ENCODE data around the gene MAP2. TPM values are rescaled to one million over a fixed set of nuclear protein-coding genes. Genes with fewer than 3 reads are reported as not detected.

Gene MAP2
- total and polyA plus RNA-seq, 10 of the 15 experiments (the other 5 are each of a cell fraction or from before 2014, with no cell fraction given), result 0.01 TPM; not detected in 9

GRCh38 chr2:209772290-209772685 is 348.4 kb downstream of the MAP2 start:
- POLR2A ChIA-PET, result no interaction called here
- no peak for DNase-seq (ENCODE audit: low read depth, low spot score)
- intact Hi-C loops (cut with micrococcal nuclease; ENCODE audit: unreplicated experiment), result no loop called here
- Histone ChIP-seq H3K4me2 (ENCODE audit: control insufficient read depth, insufficient read depth) (no peak overlapping the region), H3K4me3 (no peak overlapping the region), H3K27ac (ENCODE audit: control insufficient read depth, insufficient read depth) (no peak overlapping the region), H3K79me2 (ENCODE audit: control insufficient read depth, insufficient read depth, low read length) (no peaks in the 10 kb centered on the region), H3K9me3 (replicated peaks; ENCODE audit: control insufficient read depth, insufficient read depth, low read length) (no peaks in the 10 kb centered on the region), H4K20me1 (ENCODE audit: control insufficient read depth, insufficient read depth) (no peaks in the 10 kb centered on the region), H3K36me3 (ENCODE audit: control insufficient read depth in 2 of 2, insufficient read depth in 2 of 2, low read length in 1 of 2) (no peaks in the 10 kb centered on the region), H3K4me1 (ENCODE audit: control insufficient read depth, insufficient read depth, low read length) (no peaks in the 10 kb centered on the region), H2AFZ (ENCODE audit: control insufficient read depth, low read depth, low read length) (no peak overlapping the region), H3K27me3 (replicated peaks in 1 of 2; ENCODE audit: control insufficient read depth in 2 of 2, insufficient read depth in 2 of 2, low read length in 1 of 2) (peaks cover 0 to 2% of the 10 kb centered on the region in 2 experiments; a peak in 1 of 4 replicates), H3K9ac (ENCODE audit: control insufficient read depth, insufficient read depth, low read length) (no peak overlapping the region)
- ATAC-seq, result no peak
- no TSS peak for BruUV-seq (replicated peaks)
- in situ Hi-C loops (cut with MboI), result no loop called here
- CTCF ChIA-PET, result no interaction called here
- no peak for FAIRE-seq
- TF ChIP-seq CEBPB (IDR thresholded peaks at IDR 0.05; ENCODE audit: borderline replicate concordance in 1 of 2, low read depth in 2 of 2, low read length in 2 of 2) (no peak), MXI1 (IDR thresholded peaks at IDR 0.05; ENCODE audit: low read depth, low read length) (no peak), ZBTB40 (IDR thresholded peaks at IDR 0.05; ENCODE audit: borderline replicate concordance) (no peak), SMARCA5 (IDR thresholded peaks at IDR 0.05) (no peak), ZZZ3 (IDR thresholded peaks at IDR 0.05; ENCODE audit: control insufficient read depth, insufficient read length, low read depth) (no peak), RELA (IDR thresholded peaks at IDR 0.05; ENCODE audit: borderline replicate concordance, partially characterized antibody) (no peak), CUX1 (IDR thresholded peaks at IDR 0.05; ENCODE audit: insufficient replicate concordance, low read depth, low read length) (no peak), NR2C2 (IDR thresholded peaks at IDR 0.05; ENCODE audit: borderline replicate concordance, control insufficient read depth, insufficient read length, low read depth) (no peak), USF1 (IDR thresholded peaks at IDR 0.05; ENCODE audit: borderline replicate concordance, extremely low read length, insufficient read depth, low read depth, low read length) (no peak), RAD21 (IDR thresholded peaks at IDR 0.05; ENCODE audit: insufficient read depth, low read depth, low read length) (no peak), LARP7 (IDR thresholded peaks at IDR 0.05) (no peak), SUPT20H (IDR thresholded peaks at IDR 0.05; ENCODE audit: borderline replicate concordance, control insufficient read depth, low read depth, low read length) (no peak)
- RAD21 ChIA-PET (ENCODE audit: unreplicated experiment), result no interaction called here
- WGBS (ENCODE audit: insufficient coverage, insufficient replicate concordance, low lambda C conversion rate, missing lambda C conversion rate), result 46% methylated on average over 8 of the region's 8 CpGs
- SMC1A ChIA-PET (ENCODE audit: uncharacterized antibody, unreplicated experiment), result interaction anchor here (1.4 kb wide), 1 partner anchor 9 kb away, joined by 3 read pairs; no protein-coding TSS in a partner anchor

All from GM12878 (cell line).